Ishikawa (cell line): Measurements from ENCODE around the gene VTI1A.

Source experiments
- CREB1 ChIP-seq: IDR thresholded peaks from 2 replicates; pipeline ENCODE4 v1.6.1; 2012; ENCODE audit warnings: low read depth
- EGR1 ChIP-seq: IDR thresholded peaks from 2 replicates; pipeline ENCODE4 v1.6.1; 2012
- EP300 ChIP-seq: IDR thresholded peaks from 2 replicates; pipeline ENCODE4 v1.6.1; 2012; ENCODE audit warnings: borderline replicate concordance
- FOXM1 ChIP-seq: IDR thresholded peaks from 2 replicates; pipeline ENCODE4 v1.6.1; 2012; ENCODE audit warnings: low read depth, borderline replicate concordance
- NFIC ChIP-seq: IDR thresholded peaks from 2 replicates; pipeline ENCODE4 v1.6.1; 2012
- RAD21 ChIP-seq: IDR thresholded peaks from 2 replicates; pipeline ENCODE4 v1.6.1; 2012; ENCODE audit warnings: low read depth
- TAF1 ChIP-seq: IDR thresholded peaks from 2 replicates; pipeline ENCODE4 v1.6.1; 2012; ENCODE audit warnings: low read depth, mild to moderate bottlenecking
- TCF12 ChIP-seq: IDR thresholded peaks from 2 replicates; pipeline ENCODE4 v1.6.1; 2012; ENCODE audit warnings: low read depth
- YY1 ChIP-seq: IDR thresholded peaks from 2 replicates; pipeline ENCODE4 v1.6.1; 2012; ENCODE audit warnings: low read depth
- ZBTB7A ChIP-seq: IDR thresholded peaks from 2 replicates; pipeline ENCODE4 v1.6.1; 2012; ENCODE audit warnings: low read depth
- TF ChIP-seq, protein P1 (sequence below): IDR thresholded peaks from 2 replicates; pipeline ENCODE4 v1.6.1; 2012; ENCODE audit warnings: low read depth, mild to moderate bottlenecking
- TF ChIP-seq, protein P2 (sequence below): IDR thresholded peaks from 2 replicates; pipeline ENCODE4 v1.6.1; 2012
- TF ChIP-seq, protein P3 (sequence below): IDR thresholded peaks from 2 replicates; pipeline ENCODE4 v1.6.1; 2012

DNA sequence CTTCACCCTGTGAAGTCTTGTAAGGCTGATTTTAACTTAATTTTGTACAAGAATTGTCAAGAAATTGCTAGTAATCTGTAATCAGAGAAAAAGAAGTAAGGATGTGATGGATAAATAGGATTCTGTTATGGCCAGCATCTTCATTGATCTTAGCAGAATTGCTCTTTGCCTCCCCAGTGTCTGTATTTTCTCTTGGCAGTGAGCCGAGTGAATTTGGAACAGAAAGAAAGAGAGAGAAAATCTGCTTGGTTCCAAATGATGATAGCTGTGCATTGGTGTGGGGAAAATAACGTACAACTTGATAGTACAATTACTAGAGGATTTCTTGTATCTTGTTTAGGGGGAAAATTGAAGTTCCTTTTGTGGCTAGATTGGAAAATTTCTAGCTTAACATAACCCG lies 34.6 kb downstream of the VTI1A start:
- TF ChIP-seq EP300 (no peak), YY1 (no peak), TAF1 (no peak), CREB1 (no peak), TCF12 (no peak), EGR1 (no peak), FOXM1 (no peak), NFIC (no peak), ZBTB7A (no peak), RAD21 (no peak)
- TF ChIP-seq, protein P1, sequence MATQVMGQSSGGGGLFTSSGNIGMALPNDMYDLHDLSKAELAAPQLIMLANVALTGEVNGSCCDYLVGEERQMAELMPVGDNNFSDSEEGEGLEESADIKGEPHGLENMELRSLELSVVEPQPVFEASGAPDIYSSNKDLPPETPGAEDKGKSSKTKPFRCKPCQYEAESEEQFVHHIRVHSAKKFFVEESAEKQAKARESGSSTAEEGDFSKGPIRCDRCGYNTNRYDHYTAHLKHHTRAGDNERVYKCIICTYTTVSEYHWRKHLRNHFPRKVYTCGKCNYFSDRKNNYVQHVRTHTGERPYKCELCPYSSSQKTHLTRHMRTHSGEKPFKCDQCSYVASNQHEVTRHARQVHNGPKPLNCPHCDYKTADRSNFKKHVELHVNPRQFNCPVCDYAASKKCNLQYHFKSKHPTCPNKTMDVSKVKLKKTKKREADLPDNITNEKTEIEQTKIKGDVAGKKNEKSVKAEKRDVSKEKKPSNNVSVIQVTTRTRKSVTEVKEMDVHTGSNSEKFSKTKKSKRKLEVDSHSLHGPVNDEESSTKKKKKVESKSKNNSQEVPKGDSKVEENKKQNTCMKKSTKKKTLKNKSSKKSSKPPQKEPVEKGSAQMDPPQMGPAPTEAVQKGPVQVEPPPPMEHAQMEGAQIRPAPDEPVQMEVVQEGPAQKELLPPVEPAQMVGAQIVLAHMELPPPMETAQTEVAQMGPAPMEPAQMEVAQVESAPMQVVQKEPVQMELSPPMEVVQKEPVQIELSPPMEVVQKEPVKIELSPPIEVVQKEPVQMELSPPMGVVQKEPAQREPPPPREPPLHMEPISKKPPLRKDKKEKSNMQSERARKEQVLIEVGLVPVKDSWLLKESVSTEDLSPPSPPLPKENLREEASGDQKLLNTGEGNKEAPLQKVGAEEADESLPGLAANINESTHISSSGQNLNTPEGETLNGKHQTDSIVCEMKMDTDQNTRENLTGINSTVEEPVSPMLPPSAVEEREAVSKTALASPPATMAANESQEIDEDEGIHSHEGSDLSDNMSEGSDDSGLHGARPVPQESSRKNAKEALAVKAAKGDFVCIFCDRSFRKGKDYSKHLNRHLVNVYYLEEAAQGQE: no peak
- TF ChIP-seq, protein P2, sequence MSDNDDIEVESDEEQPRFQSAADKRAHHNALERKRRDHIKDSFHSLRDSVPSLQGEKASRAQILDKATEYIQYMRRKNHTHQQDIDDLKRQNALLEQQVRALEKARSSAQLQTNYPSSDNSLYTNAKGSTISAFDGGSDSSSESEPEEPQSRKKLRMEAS: no peak
- TF ChIP-seq, protein P3, sequence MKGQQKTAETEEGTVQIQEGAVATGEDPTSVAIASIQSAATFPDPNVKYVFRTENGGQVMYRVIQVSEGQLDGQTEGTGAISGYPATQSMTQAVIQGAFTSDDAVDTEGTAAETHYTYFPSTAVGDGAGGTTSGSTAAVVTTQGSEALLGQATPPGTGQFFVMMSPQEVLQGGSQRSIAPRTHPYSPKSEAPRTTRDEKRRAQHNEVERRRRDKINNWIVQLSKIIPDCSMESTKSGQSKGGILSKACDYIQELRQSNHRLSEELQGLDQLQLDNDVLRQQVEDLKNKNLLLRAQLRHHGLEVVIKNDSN: no peak
